K562 (cell line): ENCODE measurements around the gene VMP1. TPM values are rescaled to one million over a fixed set of nuclear protein-coding genes. Genes with fewer than 3 reads are reported as not detected.

ENCODE experiments used
- DMBX1 ChIP-seq: fragments of 250-450 bp; sonication (Bioruptor Pico); IDR thresholded peaks from 2 replicates; pipeline ENCODE4 v1.8.0; 2022; ENCODE audit warnings: inconsistent platforms, mild to moderate bottlenecking, moderate library complexity, borderline replicate concordance
- NCOA6 ChIP-seq: fragments of 450-650 bp; IDR thresholded peaks from 2 replicates; pipeline ENCODE4 v1.6.1; 2017; ENCODE audit warnings: mild to moderate bottlenecking
- polyA plus RNA-seq, 8 experiments: library from polyadenylated mRNA; depleted of rRNA in 4 of 8; stranded (reverse) in 5 of 8; unstranded in 3 of 8; fragments of >200 nt; fragmentation: Nextera tagmentation in 2 of 8; fragmentation: Illumina TruSeq in 1 of 8; extraction: Ambion mirVana in 2 of 8; extraction: Trizol in 1 of 8; gene quantifications; 2 replicates each; pipeline versions ENCODE4 v1.2.1 to v1.2.3, GENCODE V29; 2011 to 2014; ENCODE audit warnings: inconsistent platforms in 1 of 8, missing spikeins in 1 of 8
- total RNA-seq, 7 experiments: library from RNA; depleted of rRNA in 6 of 7; stranded (reverse); fragments of >200 nt in 6 of 7; fragmentation: Illumina TruSeq in 2 of 7; extraction: Trizol in 2 of 7; gene quantifications; 2 replicates each; pipeline versions ENCODE4 v1.2.1 to v1.2.3, GENCODE V29; 2011 to 2021; ENCODE audit warnings: low replicate concordance in 1 of 7
- TF ChIP-seq, protein P1 (sequence below): fragments of 450-650 bp; IDR thresholded peaks from 2 replicates; pipeline ENCODE4 v1.6.1; 2016; ENCODE audit warnings: mild to moderate bottlenecking, moderate library complexity

Gene VMP1
- total and polyA plus RNA-seq, 9 of the 15 experiments (the other 6 are each of a cell fraction or from before 2014, with no cell fraction given): 123 to 304 (median 151) TPM

GRCh38 chr17:59829217-59830006, 122.0 kb downstream of the VMP1 start (continued):
- TF ChIP-seq, protein P1, sequence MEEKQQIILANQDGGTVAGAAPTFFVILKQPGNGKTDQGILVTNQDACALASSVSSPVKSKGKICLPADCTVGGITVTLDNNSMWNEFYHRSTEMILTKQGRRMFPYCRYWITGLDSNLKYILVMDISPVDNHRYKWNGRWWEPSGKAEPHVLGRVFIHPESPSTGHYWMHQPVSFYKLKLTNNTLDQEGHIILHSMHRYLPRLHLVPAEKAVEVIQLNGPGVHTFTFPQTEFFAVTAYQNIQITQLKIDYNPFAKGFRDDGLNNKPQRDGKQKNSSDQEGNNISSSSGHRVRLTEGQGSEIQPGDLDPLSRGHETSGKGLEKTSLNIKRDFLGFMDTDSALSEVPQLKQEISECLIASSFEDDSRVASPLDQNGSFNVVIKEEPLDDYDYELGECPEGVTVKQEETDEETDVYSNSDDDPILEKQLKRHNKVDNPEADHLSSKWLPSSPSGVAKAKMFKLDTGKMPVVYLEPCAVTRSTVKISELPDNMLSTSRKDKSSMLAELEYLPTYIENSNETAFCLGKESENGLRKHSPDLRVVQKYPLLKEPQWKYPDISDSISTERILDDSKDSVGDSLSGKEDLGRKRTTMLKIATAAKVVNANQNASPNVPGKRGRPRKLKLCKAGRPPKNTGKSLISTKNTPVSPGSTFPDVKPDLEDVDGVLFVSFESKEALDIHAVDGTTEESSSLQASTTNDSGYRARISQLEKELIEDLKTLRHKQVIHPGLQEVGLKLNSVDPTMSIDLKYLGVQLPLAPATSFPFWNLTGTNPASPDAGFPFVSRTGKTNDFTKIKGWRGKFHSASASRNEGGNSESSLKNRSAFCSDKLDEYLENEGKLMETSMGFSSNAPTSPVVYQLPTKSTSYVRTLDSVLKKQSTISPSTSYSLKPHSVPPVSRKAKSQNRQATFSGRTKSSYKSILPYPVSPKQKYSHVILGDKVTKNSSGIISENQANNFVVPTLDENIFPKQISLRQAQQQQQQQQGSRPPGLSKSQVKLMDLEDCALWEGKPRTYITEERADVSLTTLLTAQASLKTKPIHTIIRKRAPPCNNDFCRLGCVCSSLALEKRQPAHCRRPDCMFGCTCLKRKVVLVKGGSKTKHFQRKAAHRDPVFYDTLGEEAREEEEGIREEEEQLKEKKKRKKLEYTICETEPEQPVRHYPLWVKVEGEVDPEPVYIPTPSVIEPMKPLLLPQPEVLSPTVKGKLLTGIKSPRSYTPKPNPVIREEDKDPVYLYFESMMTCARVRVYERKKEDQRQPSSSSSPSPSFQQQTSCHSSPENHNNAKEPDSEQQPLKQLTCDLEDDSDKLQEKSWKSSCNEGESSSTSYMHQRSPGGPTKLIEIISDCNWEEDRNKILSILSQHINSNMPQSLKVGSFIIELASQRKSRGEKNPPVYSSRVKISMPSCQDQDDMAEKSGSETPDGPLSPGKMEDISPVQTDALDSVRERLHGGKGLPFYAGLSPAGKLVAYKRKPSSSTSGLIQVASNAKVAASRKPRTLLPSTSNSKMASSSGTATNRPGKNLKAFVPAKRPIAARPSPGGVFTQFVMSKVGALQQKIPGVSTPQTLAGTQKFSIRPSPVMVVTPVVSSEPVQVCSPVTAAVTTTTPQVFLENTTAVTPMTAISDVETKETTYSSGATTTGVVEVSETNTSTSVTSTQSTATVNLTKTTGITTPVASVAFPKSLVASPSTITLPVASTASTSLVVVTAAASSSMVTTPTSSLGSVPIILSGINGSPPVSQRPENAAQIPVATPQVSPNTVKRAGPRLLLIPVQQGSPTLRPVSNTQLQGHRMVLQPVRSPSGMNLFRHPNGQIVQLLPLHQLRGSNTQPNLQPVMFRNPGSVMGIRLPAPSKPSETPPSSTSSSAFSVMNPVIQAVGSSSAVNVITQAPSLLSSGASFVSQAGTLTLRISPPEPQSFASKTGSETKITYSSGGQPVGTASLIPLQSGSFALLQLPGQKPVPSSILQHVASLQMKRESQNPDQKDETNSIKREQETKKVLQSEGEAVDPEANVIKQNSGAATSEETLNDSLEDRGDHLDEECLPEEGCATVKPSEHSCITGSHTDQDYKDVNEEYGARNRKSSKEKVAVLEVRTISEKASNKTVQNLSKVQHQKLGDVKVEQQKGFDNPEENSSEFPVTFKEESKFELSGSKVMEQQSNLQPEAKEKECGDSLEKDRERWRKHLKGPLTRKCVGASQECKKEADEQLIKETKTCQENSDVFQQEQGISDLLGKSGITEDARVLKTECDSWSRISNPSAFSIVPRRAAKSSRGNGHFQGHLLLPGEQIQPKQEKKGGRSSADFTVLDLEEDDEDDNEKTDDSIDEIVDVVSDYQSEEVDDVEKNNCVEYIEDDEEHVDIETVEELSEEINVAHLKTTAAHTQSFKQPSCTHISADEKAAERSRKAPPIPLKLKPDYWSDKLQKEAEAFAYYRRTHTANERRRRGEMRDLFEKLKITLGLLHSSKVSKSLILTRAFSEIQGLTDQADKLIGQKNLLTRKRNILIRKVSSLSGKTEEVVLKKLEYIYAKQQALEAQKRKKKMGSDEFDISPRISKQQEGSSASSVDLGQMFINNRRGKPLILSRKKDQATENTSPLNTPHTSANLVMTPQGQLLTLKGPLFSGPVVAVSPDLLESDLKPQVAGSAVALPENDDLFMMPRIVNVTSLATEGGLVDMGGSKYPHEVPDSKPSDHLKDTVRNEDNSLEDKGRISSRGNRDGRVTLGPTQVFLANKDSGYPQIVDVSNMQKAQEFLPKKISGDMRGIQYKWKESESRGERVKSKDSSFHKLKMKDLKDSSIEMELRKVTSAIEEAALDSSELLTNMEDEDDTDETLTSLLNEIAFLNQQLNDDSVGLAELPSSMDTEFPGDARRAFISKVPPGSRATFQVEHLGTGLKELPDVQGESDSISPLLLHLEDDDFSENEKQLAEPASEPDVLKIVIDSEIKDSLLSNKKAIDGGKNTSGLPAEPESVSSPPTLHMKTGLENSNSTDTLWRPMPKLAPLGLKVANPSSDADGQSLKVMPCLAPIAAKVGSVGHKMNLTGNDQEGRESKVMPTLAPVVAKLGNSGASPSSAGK: peak; percentile 11; the same call in 1 of the 2 replicates
- TF ChIP-seq DMBX1 (CRISPR knock-in tag) (no peak), NCOA6 (peak; percentile 26; the same call in 1 of the 2 replicates)
- TF ChIP-seq, all 486 proteins: peak for 115
